GM18498 (cell line): ENCODE data around the gene SNTG2.
"Not testable (repeated sequence)": the region's sequence is repeated elsewhere in the genome, so short reads cannot be mapped to it uniquely, and the experiment has no call there.

Experiments
- ATAC-seq: cut with Tn5 transposase; IDR thresholded peaks from one replicate; pipeline ENCODE4 v1.9.1; 2021; ENCODE audit warnings: mild to moderate bottlenecking, moderate library complexity; ENCODE audit not compliant: unreplicated experiment

SNTG2 gene

GRCh38 chr2:1353543-1353942 is 402.9 kb downstream of the SNTG2 start:
- ATAC-seq: no peak

GRCh38 chr2:1360144-1360543 is 409.5 kb downstream of the SNTG2 start:
- ATAC-seq: no peak

GRCh38 chr2:1360557-1361250 is 410.1 kb downstream of the SNTG2 start:
- no peak for ATAC-seq

GRCh38 chr2:1363367-1363766 is 412.7 kb downstream of the SNTG2 start:
- ATAC-seq: no peak

GRCh38 chr2:1366546-1367134 is 416.0 kb downstream of the SNTG2 start:
- no peak for ATAC-seq

- no peak for ATAC-seq
Measured at GRCh38 chr2:1367601-1368000, 417.0 kb downstream of the SNTG2 start.

- ATAC-seq: no peak
Measured at GRCh38 chr2:1369905-1370304, 419.3 kb downstream of the SNTG2 start.

- ATAC-seq: no peak
Measured at GRCh38 chr2:1370461-1370860, 419.8 kb downstream of the SNTG2 start.

GRCh38 chr2:1371082-1371481 is 420.4 kb downstream of the SNTG2 start:
- no peak for ATAC-seq

GRCh38 chr2:1373830-1374229 is 423.2 kb downstream of the SNTG2 start:
- ATAC-seq: no peak

- no peak for ATAC-seq
Measured at GRCh38 chr2:1374287-1374686, 423.6 kb downstream of the SNTG2 start.

- ATAC-seq: no peak
Measured at GRCh38 chr2:1375794-1376193, 425.1 kb downstream of the SNTG2 start.

GRCh38 chr2:1377473-1377872 is 426.8 kb downstream of the SNTG2 start:
- ATAC-seq: no peak

- ATAC-seq: no peak
Measured at GRCh38 chr2:1378456-1379150, 428.0 kb downstream of the SNTG2 start.

- ATAC-seq: no peak
Measured at GRCh38 chr2:1381644-1382043, 431.0 kb downstream of the SNTG2 start.

- not testable (repeated sequence) for ATAC-seq
Measured at GRCh38 chr2:1387954-1388725, 437.5 kb downstream of the SNTG2 start.

- not testable (repeated sequence) for ATAC-seq
Measured at GRCh38 chr2:1390118-1390517, 439.5 kb downstream of the SNTG2 start.

- no peak for ATAC-seq
Measured at GRCh38 chr2:1393321-1393720, 442.7 kb downstream of the SNTG2 start.

- ATAC-seq: no peak
Measured at GRCh38 chr2:1394709-1395408, 444.2 kb downstream of the SNTG2 start.

- no peak for ATAC-seq
Measured at GRCh38 chr2:1397350-1397749, 446.7 kb downstream of the SNTG2 start.

- ATAC-seq: no peak
Measured at GRCh38 chr2:1398191-1398590, 447.5 kb downstream of the SNTG2 start.
